ENCODE measurements around the gene BEAN1.

The BEAN1 gene

DNA sequence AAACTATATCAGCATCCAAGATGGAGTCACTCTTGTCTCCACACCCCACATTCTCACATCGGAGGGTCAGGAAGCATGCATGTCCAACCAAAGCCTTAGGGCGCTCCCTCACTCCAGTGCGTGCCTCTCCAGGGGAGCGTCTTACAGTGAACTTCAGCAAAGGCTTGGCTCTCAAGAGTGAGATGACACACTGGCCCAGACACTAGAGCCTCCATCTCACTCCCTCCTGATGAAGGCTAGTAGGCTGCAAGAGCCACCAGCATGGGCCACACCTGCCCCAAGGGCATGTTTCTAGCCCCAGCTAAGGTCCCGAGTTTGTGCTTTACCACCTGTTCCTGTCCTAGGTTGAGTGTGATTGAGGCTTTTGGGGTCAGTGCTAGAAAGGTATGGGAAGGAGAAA lies 40.5 kb downstream of the BEAN1 start:
- no peak overlapping the region for H4K12ac ChIP-seq (ENCODE audit: low read depth, low read length)
- H3K27me3 ChIP-seq (ENCODE audit: insufficient read depth, low read length) = no peaks in the 10 kb centered on the region
- H3K27ac ChIP-seq (ENCODE audit: low read depth, low read length) = no peak overlapping the region
- H2AFZ ChIP-seq (ENCODE audit: insufficient read depth, low read length, poor library complexity) = no peak overlapping the region
- H3K4me1 ChIP-seq (ENCODE audit: control insufficient read depth in 1 of 2, insufficient read depth in 2 of 2, low read length in 2 of 2) = no peaks in the 10 kb centered on the region
- no peaks in the 10 kb centered on the region for H3K36me3 ChIP-seq (ENCODE audit: control insufficient read depth in 1 of 2, insufficient read depth in 2 of 2, low read length in 2 of 2)
- H3K79me1 ChIP-seq (ENCODE audit: low read length) = no peaks in the 10 kb centered on the region
- H3K14ac ChIP-seq (ENCODE audit: low read length) = no peak overlapping the region
- H3K23ac ChIP-seq (ENCODE audit: low read length) = no peak overlapping the region
- DNase-seq = peak; percentile 91 to 93
- no peak overlapping the region for H3K4me3 ChIP-seq (ENCODE audit: low read depth, low read length)
- H3K9ac ChIP-seq (ENCODE audit: low read length) = no peak overlapping the region
- H2BK120ac ChIP-seq (ENCODE audit: insufficient read depth, low read length, poor library complexity) = no peak overlapping the region
- H3K18ac ChIP-seq (ENCODE audit: low read length) = no peak overlapping the region
- no peaks in the 10 kb centered on the region for H3K9me3 ChIP-seq (ENCODE audit: insufficient read depth, low read depth, low read length)
- no peak overlapping the region for H4K91ac ChIP-seq (ENCODE audit: low read depth, low read length)
- no peak overlapping the region for H3K4me2 ChIP-seq (ENCODE audit: low read length)
- H2AK5ac ChIP-seq (ENCODE audit: low read length) = no peak overlapping the region
- H2BK12ac ChIP-seq (ENCODE audit: low read length) = no peak overlapping the region
- no peak overlapping the region for H4K8ac ChIP-seq (ENCODE audit: low read depth, low read length)
- WGBS (ENCODE audit: extremely low coverage, insufficient coverage, insufficient read length) = no CpG with 5 or more reads among the region's 5 CpGs
- H3K4ac ChIP-seq (ENCODE audit: low read depth, low read length) = no peak overlapping the region
- no peaks in the 10 kb centered on the region for H3K79me2 ChIP-seq (ENCODE audit: control insufficient read depth, insufficient read depth, low read length, poor library complexity)
- H2BK5ac ChIP-seq (ENCODE audit: low read depth, low read length, poor library complexity) = no peak overlapping the region

GRCh38 chr16:66468321-66468965 lies 41.3 kb downstream of the BEAN1 start:
- H3K27ac ChIP-seq (ENCODE audit: low read depth, low read length) = no peak overlapping the region
- no peak overlapping the region for H4K91ac ChIP-seq (ENCODE audit: low read depth, low read length)
- H2AK5ac ChIP-seq (ENCODE audit: low read length) = no peak overlapping the region
- no peaks in the 10 kb centered on the region for H3K79me1 ChIP-seq (ENCODE audit: low read length)
- no peaks in the 10 kb centered on the region for H3K79me2 ChIP-seq (ENCODE audit: control insufficient read depth, insufficient read depth, low read length, poor library complexity)
- H4K12ac ChIP-seq (ENCODE audit: low read depth, low read length) = no peak overlapping the region
- H2AFZ ChIP-seq (ENCODE audit: insufficient read depth, low read length, poor library complexity) = no peak overlapping the region
- no peak overlapping the region for H4K8ac ChIP-seq (ENCODE audit: low read depth, low read length)
- no peak overlapping the region for H3K23ac ChIP-seq (ENCODE audit: low read length)
- no peaks in the 10 kb centered on the region for H3K27me3 ChIP-seq (ENCODE audit: insufficient read depth, low read length)
- no peak overlapping the region for H2BK5ac ChIP-seq (ENCODE audit: low read depth, low read length, poor library complexity)
- no peaks in the 10 kb centered on the region for H3K4me1 ChIP-seq (ENCODE audit: control insufficient read depth in 1 of 2, insufficient read depth in 2 of 2, low read length in 2 of 2)
- H3K4me3 ChIP-seq (ENCODE audit: low read depth, low read length) = no peak overlapping the region
- no peak overlapping the region for H3K14ac ChIP-seq (ENCODE audit: low read length)
- no peak for DNase-seq
- H3K4me2 ChIP-seq (ENCODE audit: low read length) = no peak overlapping the region
- H3K9me3 ChIP-seq (ENCODE audit: insufficient read depth, low read depth, low read length) = no peaks in the 10 kb centered on the region
- no peak overlapping the region for H2BK12ac ChIP-seq (ENCODE audit: low read length)
- H3K18ac ChIP-seq (ENCODE audit: low read length) = no peak overlapping the region
- H3K4ac ChIP-seq (ENCODE audit: low read depth, low read length) = no peak overlapping the region
- H3K9ac ChIP-seq (ENCODE audit: low read length) = no peak overlapping the region
- H3K36me3 ChIP-seq (ENCODE audit: control insufficient read depth in 1 of 2, insufficient read depth in 2 of 2, low read length in 2 of 2) = no peaks in the 10 kb centered on the region
- no peak overlapping the region for H2BK120ac ChIP-seq (ENCODE audit: insufficient read depth, low read length, poor library complexity)
- no CpG with 5 or more reads among the region's 11 CpGs for WGBS (ENCODE audit: extremely low coverage, insufficient coverage, insufficient read length)

- Histone ChIP-seq H3K27me3 (ENCODE audit: insufficient read depth, low read length) (no peaks in the 10 kb centered on the region), H4K91ac (ENCODE audit: low read depth, low read length) (no peak overlapping the region), H3K4me3 (ENCODE audit: low read depth, low read length) (no peak overlapping the region), H3K4me2 (ENCODE audit: low read length) (no peak overlapping the region), H2AFZ (ENCODE audit: insufficient read depth, low read length, poor library complexity) (no peak overlapping the region), H4K8ac (ENCODE audit: low read depth, low read length) (no peak overlapping the region), H3K79me2 (ENCODE audit: control insufficient read depth, insufficient read depth, low read length, poor library complexity) (no peaks in the 10 kb centered on the region), H2BK5ac (ENCODE audit: low read depth, low read length, poor library complexity) (no peak overlapping the region), H2BK12ac (ENCODE audit: low read length) (no peak overlapping the region), H3K36me3 (ENCODE audit: control insufficient read depth in 1 of 2, insufficient read depth in 2 of 2, low read length in 2 of 2) (no peaks in the 10 kb centered on the region), H3K18ac (ENCODE audit: low read length) (no peak overlapping the region), H2BK120ac (ENCODE audit: insufficient read depth, low read length, poor library complexity) (no peak overlapping the region), H3K79me1 (ENCODE audit: low read length) (no peaks in the 10 kb centered on the region), H3K9ac (ENCODE audit: low read length) (no peak overlapping the region), H3K27ac (ENCODE audit: low read depth, low read length) (no peak overlapping the region), H4K12ac (ENCODE audit: low read depth, low read length) (no peak overlapping the region), H3K14ac (ENCODE audit: low read length) (no peak overlapping the region), H2AK5ac (ENCODE audit: low read length) (no peak overlapping the region), H3K9me3 (ENCODE audit: insufficient read depth, low read depth, low read length) (no peaks in the 10 kb centered on the region), H3K23ac (ENCODE audit: low read length) (no peak overlapping the region), H3K4me1 (ENCODE audit: control insufficient read depth in 1 of 2, insufficient read depth in 2 of 2, low read length in 2 of 2) (no peaks in the 10 kb centered on the region), H3K4ac (ENCODE audit: low read depth, low read length) (no peak overlapping the region)
- no CpG with 5 or more reads among the region's 26 CpGs for WGBS (ENCODE audit: extremely low coverage, insufficient coverage, insufficient read length)
- DNase-seq = no peak
Measured at GRCh38 chr16:66469291-66469946, 42.3 kb downstream of the BEAN1 start.

- Histone ChIP-seq H3K4ac (ENCODE audit: low read depth, low read length) (no peak overlapping the region), H4K91ac (ENCODE audit: low read depth, low read length) (no peak overlapping the region), H3K4me3 (ENCODE audit: low read depth, low read length) (no peak overlapping the region), H3K27me3 (ENCODE audit: insufficient read depth, low read length) (no peaks in the 10 kb centered on the region), H3K9ac (ENCODE audit: low read length) (no peak overlapping the region), H3K4me2 (ENCODE audit: low read length) (no peak overlapping the region), H2BK120ac (ENCODE audit: insufficient read depth, low read length, poor library complexity) (no peak overlapping the region), H2AK5ac (ENCODE audit: low read length) (no peak overlapping the region), H3K9me3 (ENCODE audit: insufficient read depth, low read depth, low read length) (no peaks in the 10 kb centered on the region), H3K14ac (ENCODE audit: low read length) (no peak overlapping the region), H4K8ac (ENCODE audit: low read depth, low read length) (no peak overlapping the region), H3K36me3 (ENCODE audit: control insufficient read depth in 1 of 2, insufficient read depth in 2 of 2, low read length in 2 of 2) (no peaks in the 10 kb centered on the region), H3K79me1 (ENCODE audit: low read length) (no peaks in the 10 kb centered on the region), H2BK12ac (ENCODE audit: low read length) (no peak overlapping the region), H3K27ac (ENCODE audit: low read depth, low read length) (no peak overlapping the region), H2AFZ (ENCODE audit: insufficient read depth, low read length, poor library complexity) (no peak overlapping the region), H3K18ac (ENCODE audit: low read length) (no peak overlapping the region), H3K23ac (ENCODE audit: low read length) (no peak overlapping the region), H3K4me1 (ENCODE audit: control insufficient read depth in 1 of 2, insufficient read depth in 2 of 2, low read length in 2 of 2) (no peaks in the 10 kb centered on the region), H2BK5ac (ENCODE audit: low read depth, low read length, poor library complexity) (no peak overlapping the region), H4K12ac (ENCODE audit: low read depth, low read length) (no peak overlapping the region), H3K79me2 (ENCODE audit: control insufficient read depth, insufficient read depth, low read length, poor library complexity) (no peaks in the 10 kb centered on the region)
- DNase-seq = no peak
- 100% methylated on average over 1 of the region's 6 CpGs for WGBS (ENCODE audit: extremely low coverage, insufficient coverage, insufficient read length)
Measured at GRCh38 chr16:66469947-66470546, 43.0 kb downstream of the BEAN1 start.
